ENCODE measurements around the gene UBE2S.

The UBE2S gene

DNA sequence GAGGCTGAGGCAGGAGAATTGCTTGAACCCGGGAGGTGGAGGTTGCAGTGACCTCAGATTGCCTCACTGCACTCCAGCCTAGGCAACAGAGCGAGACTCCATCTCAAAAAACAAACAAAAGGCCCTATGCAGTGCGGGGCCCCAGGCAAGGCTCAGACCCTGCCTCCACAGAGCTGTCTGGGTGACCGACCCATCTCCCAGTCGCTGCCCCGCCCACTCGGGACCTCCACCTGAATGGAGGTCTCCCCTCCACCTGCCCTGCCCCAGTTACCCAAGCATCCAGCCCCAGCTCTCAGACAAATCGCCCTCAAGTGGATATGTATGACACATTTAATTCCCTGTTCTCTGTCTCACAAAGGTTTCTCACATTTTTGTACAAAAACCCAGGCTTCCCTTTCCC lies 42.3 kb downstream of the UBE2S start:
- no peak overlapping the region for H3K4me3 ChIP-seq (ENCODE audit: low read length)
- TF ChIP-seq CTCF (IDR thresholded peaks at IDR 0.05; ENCODE audit: insufficient read depth, low read depth, low read length, missing control alignments), result no peak
- DNase-seq (ENCODE audit: low read depth), result no peak

DNA sequence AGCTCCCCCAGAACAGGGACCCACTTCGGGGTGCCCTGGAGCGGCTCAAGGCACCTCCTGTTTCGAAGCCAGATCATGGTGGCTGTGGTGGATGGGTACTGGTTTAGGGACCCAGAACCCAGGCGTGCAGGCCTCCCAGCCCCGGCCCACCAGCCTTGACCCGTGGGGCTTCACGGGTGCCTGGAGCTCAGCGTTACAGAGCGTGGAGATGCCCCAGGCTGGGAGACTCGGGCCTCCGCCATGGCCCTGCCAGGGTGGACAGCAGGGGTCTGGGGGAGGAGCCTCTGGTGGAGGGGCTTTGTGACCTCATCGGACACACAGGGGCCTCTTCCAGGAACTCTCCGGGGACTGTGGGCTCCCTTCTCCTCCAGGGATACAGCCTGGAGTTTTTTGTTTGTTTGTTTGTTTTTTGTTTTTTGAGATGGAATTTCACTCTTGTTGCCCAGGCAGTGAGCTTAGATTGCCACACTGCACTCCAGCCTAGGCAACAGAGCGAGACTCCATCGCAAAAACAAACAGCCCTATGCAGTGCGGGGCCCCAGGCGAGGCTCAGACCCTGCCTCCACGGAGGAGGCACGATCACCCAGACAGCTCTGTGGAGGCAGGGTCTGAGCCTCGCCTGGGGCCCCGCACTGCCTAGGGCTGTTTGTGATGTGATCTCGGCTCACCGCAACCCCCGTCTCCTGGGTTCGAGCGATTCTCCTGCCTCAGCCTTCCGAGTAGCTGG lies 44.4 kb downstream of the UBE2S start, which contains the start of gene GARIN5B:
GARIN5B (minus strand) TSS at position 271 of the 727 bp plus-strand sequence; CDS start at position 77, 194 bp downstream.
- H3K4me3 ChIP-seq (ENCODE audit: low read length), result no peak within 1 kb of the TSS
- DNase-seq (ENCODE audit: low read depth), result no peak
- no peak for TF ChIP-seq CTCF (IDR thresholded peaks at IDR 0.05; ENCODE audit: insufficient read depth, low read depth, low read length, missing control alignments)

- H3K4me3 ChIP-seq (ENCODE audit: low read length), result no peak overlapping the region
- DNase-seq (ENCODE audit: low read depth), result no peak
- TF ChIP-seq CTCF (IDR thresholded peaks at IDR 0.05; ENCODE audit: insufficient read depth, low read depth, low read length, missing control alignments), result no peak
Observed at GRCh38 chr19:55362174-55362989, 45.2 kb downstream of the UBE2S start.

- no peak for DNase-seq (ENCODE audit: low read depth)
- H3K4me3 ChIP-seq (ENCODE audit: low read length), result no peak overlapping the region
- TF ChIP-seq CTCF (IDR thresholded peaks at IDR 0.05; ENCODE audit: insufficient read depth, low read depth, low read length, missing control alignments), result no peak
Observed at GRCh38 chr19:55360902-55361301, 46.7 kb downstream of the UBE2S start.

GRCh38 chr19:55358943-55359908 lies 48.4 kb downstream of the UBE2S start:
- TF ChIP-seq CTCF (IDR thresholded peaks at IDR 0.05; ENCODE audit: insufficient read depth, low read depth, low read length, missing control alignments), result no peak
- DNase-seq (ENCODE audit: low read depth), result peak; percentile 62

GRCh38 chr19:55358493-55358892 lies 49.1 kb downstream of the UBE2S start:
- no peak for TF ChIP-seq CTCF (IDR thresholded peaks at IDR 0.05; ENCODE audit: insufficient read depth, low read depth, low read length, missing control alignments)
- no peak for DNase-seq (ENCODE audit: low read depth)
- no peak overlapping the region for H3K4me3 ChIP-seq (ENCODE audit: low read length)

More at GRCh38 chr19:55358943-55359908, 48.4 kb downstream of the UBE2S start:
- no peak overlapping the region for H3K4me3 ChIP-seq (ENCODE audit: low read length)
